Fibroblast of lung (primary cell): ENCODE results near the gene TOR1B.
"Not testable (repeated sequence)": the region's sequence is repeated elsewhere in the genome, so short reads cannot be mapped to it uniquely, and the experiment has no call there.

Source experiments
- EZH2 ChIP-seq: IDR thresholded peaks from 2 replicates; pipeline ENCODE4 v1.5.1; 2012; ENCODE audit warnings: low read length, control low read depth, mild to moderate bottlenecking; ENCODE audit errors: missing control alignments
- TF ChIP-seq, protein P1 (sequence below), 2 donors: IDR thresholded peaks in 1 of 2; conservative IDR thresholded peaks in 1 of 2; 1 replicate in 1 of 2; 2 replicates in 1 of 2; pipeline ENCODE4 v1.5.1; 2011 to 2012; ENCODE audit warnings: low read length in 2 of 2, control low read depth in 1 of 2, inconsistent platforms in 1 of 2, low read depth in 1 of 2, mild to moderate bottlenecking in 1 of 2

DNA sequence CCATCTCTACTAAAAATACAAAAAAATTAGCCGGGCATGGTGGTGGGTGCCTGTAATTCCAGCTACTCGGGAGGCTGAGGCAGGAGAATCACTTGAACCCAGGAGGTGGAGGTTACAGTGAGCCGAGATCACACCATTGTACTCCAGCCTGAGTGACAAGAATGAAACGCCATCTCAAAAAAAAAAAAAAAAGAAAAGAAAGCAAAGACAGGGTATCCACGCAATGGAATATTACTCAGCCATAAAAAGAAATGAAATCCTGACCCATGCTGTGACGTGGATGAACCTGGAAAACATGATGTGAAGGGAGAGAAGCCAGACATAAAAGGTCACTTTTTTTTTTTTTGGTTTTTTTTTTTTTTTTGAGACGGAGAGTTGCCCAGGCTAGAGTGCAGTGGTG is 42.2 kb upstream of the TOR1B start:
- TF ChIP-seq, protein P1, sequence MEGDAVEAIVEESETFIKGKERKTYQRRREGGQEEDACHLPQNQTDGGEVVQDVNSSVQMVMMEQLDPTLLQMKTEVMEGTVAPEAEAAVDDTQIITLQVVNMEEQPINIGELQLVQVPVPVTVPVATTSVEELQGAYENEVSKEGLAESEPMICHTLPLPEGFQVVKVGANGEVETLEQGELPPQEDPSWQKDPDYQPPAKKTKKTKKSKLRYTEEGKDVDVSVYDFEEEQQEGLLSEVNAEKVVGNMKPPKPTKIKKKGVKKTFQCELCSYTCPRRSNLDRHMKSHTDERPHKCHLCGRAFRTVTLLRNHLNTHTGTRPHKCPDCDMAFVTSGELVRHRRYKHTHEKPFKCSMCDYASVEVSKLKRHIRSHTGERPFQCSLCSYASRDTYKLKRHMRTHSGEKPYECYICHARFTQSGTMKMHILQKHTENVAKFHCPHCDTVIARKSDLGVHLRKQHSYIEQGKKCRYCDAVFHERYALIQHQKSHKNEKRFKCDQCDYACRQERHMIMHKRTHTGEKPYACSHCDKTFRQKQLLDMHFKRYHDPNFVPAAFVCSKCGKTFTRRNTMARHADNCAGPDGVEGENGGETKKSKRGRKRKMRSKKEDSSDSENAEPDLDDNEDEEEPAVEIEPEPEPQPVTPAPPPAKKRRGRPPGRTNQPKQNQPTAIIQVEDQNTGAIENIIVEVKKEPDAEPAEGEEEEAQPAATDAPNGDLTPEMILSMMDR (conservative IDR thresholded peaks at IDR 0.05 in 1 of 2, IDR thresholded peaks at IDR 0.05 in 1 of 2; ENCODE audit: low read depth in 1 of 2, low read length in 2 of 2): not testable (repeated sequence)
- not testable (repeated sequence) for TF ChIP-seq EZH2
